GM18498 (cell line): ENCODE results near the gene GTF2IRD2.
"Not testable (repeated sequence)": the region's sequence is repeated elsewhere in the genome, so short reads cannot be mapped to it uniquely, and the experiment has no call there.

ENCODE experiments used
- ATAC-seq: cut with Tn5 transposase; IDR thresholded peaks from one replicate; pipeline ENCODE4 v1.9.1; 2021; ENCODE audit warnings: mild to moderate bottlenecking, moderate library complexity; ENCODE audit not compliant: unreplicated experiment

GTF2IRD2 gene

DNA sequence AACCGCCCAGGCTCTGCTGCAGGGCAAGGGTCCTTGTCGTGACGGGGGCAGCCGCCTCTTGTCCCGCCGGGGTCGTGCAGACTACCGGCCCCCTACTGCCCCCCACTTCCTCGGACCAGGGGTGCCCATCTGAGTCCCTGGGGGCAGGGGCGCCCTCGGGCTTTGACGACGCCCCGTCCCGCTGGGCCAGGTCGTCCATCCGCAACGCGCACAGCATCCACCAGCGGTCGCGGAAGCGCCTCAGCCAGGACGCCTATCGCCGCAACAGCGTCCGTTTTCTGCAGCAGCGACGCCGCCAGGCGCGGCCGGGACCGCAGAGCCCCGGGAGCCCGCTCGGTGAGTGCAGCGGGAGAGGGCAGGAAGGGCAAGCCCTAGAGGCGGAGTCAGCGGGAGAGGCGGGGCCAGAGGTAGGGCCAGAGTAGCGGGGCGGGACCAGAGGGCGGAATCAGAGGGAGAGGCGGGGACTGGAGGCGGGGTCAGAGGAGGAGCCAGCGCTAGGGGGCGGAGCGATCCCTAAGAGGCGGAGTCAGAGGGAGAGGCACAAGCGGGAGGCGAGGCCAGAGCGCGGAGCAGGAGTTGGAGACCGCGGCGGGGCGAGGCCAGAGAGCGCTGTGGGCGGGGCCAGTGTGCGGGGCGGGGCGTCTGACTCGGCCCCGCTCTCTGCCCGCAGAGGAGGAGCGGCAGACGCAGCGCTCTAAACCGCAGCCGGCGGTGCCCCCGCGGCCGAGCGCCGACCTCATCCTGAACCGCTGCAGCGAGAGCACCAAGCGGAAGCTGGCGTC, 62.8 kb downstream of the GTF2IRD2 start:
- peak; percentile 92 for ATAC-seq

DNA sequence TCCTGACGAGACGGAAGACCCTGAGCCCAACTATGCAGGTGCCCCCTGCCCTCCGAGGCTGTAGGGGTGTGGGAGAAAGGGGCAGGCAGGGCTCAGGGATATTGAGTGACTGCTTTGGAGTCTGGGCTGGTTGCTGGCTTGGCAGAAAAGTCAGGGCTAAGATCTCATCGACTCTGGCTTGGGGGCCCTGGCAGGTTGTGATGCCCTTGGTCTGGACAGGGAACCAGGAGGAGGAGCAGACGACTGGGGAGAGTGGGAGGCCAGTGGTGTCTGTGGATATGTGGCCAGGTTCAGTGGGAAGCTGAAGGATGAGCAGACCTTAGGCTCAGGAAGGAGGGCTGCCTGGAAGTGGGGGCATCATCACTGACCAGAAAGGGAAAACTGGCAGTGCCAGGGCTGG, 67.8 kb downstream of the GTF2IRD2 start:
- ATAC-seq, result not testable (repeated sequence)

DNA sequence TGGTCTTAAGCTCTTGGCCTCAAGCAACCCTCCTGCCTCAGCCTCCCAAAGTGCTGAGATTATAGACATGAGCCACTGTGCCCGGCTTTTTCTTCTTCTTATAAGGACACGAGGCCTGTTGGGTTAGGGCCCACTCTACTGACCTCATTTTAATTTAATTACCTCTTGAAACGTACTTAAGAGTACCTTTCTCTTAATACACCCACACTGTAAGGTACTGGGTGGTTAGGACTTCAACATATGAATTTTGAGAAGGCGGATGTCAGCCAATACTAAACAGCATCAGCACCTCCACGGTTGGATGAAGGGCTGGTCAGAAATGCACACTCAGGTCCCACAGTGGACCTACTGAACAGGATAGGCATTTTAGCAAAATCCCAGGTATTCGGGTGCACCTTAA, 69.7 kb downstream of the GTF2IRD2 start:
- ATAC-seq, result not testable (repeated sequence)

DNA sequence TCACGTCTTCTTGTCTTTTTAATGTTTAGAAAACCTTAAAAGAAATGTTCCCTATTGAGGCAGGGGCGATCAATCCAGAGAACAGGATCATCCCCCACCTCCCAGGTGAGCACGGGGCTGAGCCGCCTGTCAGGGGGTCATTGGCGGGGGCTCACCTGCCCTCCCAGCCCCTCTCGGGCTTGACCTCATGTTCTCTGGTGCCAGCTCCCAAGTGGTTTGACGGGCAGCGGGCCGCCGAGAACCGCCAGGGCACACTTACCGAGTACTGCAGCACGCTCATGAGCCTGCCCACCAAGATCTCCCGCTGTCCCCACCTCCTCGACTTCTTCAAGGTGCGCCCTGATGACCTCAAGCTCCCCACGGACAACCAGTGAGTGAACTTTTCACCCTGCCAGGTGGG, 72.4 kb downstream of the GTF2IRD2 start:
- not testable (repeated sequence) for ATAC-seq

DNA sequence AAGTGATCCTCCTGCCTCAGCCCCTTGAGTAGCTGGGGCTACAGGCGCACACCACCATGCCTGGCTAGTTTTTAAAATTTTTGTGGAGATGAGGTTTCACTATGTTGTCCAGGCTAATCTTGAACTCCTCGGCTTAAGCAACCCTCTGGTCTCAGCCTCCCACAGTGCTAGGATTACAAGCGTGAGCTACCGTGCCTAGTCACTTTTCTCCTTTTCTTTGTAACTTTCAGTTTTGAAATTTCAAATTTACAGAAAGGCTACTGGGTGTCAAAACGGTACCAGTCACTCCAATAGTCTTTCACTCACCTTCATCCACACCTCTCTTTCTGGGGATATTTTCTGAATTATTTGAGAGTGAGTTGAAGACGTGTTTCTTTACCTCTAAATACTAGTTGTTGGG, 76.3 kb downstream of the GTF2IRD2 start:
- not testable (repeated sequence) for ATAC-seq

DNA sequence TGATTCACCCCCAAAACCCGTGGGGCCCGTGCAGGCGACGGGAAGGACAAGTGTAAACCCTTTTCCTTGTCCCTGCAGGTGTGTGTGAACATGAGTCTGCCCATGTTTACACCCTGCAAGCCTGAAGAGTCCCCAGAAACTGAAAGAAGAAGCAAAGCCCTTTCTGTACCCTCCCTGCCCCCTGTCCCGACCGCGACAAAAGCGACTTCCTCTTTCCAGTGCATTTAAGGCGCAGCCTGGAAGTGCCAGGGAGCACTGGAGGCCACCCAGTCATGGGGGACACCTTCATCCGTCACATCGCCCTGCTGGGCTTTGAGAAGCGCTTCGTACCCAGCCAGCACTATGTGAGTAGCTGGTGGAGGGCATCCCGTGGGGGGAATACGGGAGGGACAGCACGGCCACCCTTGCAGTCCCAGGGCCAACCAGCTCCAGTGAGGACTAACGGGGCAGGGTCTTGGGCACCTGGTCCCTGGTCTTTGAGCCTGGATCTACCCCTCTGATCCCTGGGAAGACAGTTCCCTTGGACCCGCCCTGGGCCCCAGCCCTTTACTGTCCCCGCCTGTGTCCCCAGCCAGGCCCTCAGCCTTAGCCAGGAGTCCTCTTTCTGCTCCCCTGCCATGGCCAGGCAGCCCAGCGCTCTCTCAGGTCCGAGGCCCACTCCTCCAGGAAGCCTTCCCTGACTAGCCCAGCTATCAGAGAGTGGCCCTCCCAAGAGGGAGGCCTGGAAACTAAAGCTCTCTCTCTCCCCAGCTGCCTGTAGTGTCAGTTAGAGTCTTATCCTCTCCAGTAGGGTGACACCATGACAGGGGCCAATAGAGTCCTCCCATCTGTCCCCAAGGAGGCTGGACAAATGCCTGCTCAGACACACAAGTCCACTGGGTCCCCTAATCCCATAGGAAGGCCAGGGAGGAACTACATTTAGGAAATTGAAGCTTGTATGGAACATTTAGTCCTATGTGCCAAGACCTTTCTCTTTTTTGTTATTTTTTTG, 77.3 kb downstream of the GTF2IRD2 start, which contains the start of gene NCF1:
Gene NCF1 (plus strand): TSS at position 252 of the 991 bp plus-strand sequence. CDS start 21 bp downstream, at position 273.
- peak; percentile 86 for ATAC-seq

DNA sequence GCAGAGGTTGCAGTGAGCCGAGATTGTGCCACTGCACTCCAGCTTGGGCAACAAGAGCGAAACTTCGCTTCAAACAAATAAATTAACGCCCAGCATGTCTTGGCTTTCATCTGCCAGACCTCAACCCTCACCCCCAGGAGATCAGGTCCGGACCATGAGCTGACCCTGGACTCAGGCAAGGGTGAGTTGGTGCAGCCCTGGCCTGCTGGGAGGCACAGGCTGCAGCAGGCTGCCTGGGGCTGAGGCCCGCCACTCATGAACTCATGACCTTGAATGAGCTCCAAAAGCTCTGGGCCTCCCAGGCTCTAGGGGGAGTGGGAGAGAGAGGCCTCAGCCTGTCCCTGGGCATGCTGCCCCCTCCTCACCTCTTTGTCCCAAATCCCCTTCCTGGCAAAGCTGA, 79.3 kb downstream of the GTF2IRD2 start:
- ATAC-seq, result not testable (repeated sequence)

DNA sequence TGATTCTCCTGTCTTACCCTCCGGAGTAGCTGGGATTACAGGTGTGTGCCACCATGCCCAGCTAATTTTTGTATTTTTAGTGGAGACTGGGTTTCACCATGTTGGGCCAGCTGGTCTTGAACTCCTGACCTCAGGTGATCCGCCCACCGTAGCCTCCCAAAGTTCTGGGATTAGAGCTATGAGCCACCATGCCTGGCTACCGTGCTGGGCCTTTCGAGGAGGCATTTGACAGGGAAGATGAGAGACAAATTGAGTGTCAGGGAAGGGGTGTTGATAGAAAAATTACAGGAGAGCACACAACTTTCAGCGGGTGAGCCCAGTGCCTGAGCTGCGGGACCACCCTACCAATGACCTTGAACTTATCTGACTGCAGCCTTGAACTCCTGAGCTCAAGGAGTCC, 81.3 kb downstream of the GTF2IRD2 start:
- not testable (repeated sequence) for ATAC-seq

DNA sequence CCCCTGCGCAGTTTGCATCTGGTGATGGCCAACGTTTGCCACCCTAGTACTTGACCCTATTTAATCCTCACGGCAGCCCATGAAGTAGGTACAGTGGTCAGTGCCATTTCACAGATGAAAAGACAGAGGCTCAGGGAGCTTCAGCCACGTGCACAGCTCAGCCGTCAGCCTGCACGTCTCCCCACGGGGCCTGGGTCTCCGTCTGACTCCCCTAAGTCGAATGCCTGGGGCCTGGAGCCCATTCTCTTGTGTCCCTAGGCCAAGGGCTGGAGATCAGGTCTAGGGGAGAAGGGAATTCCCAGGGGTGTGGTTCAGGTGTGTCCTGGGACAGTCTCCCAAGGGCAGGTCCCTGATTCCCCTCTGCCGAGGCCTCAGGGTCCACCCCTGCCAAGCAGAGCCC, 84.4 kb downstream of the GTF2IRD2 start:
- ATAC-seq, result not testable (repeated sequence)

DNA sequence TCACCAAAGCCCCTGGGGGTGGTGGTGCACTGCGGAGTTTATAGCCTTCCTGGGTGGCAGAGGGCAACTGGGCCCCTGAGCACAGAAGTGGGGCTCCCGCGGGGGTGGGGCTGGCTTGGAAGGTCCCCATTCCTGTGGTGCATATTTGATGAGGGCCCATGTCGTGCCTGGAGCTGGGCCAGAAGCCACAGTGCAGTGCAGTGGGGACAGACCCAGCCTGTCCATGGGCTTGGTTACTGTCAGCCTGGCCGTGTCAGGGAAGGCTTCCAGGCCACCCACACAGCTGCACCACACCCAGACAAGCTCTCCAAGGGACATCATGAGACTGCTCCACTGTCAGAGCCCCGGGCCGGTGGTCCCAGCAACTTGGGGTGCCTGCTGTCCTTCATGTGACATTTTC, 84.9 kb downstream of the GTF2IRD2 start:
- ATAC-seq, result peak; percentile 35

DNA sequence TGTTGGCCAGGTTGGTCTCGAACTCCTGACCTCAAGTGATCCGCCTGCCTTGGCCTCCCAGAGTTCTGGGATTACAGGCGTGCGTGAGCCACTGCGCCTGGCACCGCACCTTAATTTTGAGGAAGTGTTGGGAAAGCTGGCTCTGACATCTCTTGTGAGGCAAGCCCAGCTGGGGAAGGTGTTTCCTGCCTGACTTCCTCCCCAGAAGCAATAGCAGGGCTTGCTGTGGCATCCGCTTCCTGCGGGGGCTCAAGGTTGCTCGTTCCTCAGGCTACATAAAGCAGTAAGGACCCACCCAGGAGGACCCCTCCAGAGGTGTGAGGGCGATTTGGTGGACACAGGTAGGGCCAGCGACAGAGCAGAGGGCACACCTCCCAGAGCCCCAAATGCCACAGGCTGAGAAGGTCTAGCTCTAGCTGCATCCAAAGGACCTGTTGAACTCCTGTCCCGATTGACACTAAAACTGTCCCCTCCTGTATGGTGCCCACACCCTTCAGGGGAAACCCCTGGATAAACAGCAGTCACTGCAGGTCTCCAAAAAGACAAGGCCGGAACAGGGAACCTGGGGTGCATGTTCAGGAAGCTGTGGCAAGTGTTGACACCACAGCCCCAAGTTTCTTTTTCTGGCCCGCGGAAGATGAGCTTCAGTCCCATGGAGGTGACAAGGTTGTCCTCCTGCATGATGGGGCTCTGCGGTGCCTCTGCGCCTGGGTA, 86.0 kb downstream of the GTF2IRD2 start:
- peak; percentile 36 for ATAC-seq

DNA sequence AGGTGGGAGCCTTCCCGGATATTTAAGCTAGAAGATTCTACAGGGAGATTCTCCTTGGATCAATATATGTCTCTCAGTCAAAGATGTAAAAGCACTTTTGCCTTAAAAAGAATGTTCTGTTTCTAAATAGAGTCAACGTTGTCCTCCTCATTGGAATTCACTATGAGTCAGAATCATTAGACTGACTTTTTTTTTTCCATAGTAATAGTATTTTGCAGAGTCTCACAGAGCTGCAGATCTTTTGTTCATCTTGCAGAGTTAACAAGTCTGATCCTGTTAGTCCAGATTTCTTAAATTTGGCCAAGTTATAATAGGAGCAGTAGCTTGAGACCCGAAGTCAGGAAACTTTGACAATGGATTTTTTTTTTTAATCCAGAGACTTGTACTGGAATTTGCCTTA, 92.4 kb downstream of the GTF2IRD2 start:
- ATAC-seq, result not testable (repeated sequence)

DNA sequence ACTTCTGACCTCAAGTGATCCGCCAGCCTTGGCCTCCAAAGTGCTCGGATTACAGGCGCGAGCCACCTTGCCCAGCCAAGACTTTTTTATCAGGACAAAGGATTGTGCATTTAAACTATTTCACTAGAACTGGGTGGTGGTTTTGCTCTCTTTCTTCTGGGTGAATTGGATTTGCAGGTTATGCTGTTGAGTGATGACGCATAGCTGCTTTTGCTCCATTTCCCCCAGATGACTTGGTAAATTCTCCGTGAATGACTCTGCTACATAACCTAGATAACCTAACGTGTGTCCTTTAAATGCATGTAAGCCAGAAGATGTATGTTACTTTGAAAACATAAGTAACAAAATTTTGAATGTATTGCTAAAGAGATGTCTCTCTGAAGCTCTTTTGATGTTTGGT, 93.1 kb downstream of the GTF2IRD2 start:
- ATAC-seq, result not testable (repeated sequence)

DNA sequence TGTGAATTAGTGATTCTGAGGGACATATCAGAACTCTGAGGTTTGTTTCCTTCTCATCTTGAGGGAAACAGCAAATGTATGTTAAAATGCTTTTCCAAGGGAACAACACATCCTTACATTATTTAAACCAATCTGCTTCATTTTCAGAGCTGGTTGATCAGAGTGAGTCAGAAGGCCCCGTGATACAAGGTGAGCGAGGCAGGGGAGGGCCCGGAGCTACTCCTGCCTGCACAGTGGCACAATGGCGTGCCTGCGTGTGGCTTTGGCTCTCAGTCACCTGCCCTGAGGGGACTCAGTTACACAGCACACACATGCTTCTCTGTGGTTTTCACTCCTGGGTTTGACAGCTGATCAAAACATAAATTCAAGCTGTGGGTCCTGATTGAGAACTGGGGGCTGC, 94.7 kb downstream of the GTF2IRD2 start:
- ATAC-seq, result not testable (repeated sequence)

DNA sequence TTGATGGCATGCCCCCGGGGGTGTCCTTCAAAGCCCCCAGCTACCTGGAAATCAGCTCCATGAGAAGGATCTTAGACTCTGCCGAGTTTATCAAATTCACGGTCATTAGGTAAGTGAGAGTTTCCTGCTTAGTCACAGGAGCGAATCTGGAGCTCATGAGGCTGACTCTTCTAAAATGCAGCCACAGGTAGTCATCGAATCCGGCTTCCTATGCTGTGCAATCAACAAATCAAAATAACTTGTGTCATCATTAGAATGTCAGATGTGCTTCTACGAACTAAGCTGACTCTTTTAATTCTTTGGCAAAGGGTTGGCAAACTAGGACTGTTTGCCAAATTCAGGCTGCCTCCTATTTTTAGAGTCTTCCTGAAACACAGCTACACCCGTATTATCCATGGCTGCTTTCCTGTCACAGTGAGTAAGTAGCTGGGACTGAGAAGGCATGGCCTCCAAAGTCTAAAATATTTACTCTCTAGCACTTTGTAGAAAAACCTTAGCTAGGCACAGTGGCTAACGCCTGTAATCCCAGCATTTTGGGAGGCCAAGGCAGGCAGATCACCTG, 97.4 kb downstream of the GTF2IRD2 start:
- ATAC-seq, result not testable (repeated sequence)
